GM12801 (cell line): ENCODE data around the gene ZBTB6.

Source experiments
- CTCF ChIP-seq: IDR thresholded peaks from one replicate; pipeline ENCODE4 v1.5.1; 2011; ENCODE audit warnings: control low read depth; ENCODE audit not compliant: insufficient read length; ENCODE audit errors: extremely low read depth

Gene ZBTB6

DNA sequence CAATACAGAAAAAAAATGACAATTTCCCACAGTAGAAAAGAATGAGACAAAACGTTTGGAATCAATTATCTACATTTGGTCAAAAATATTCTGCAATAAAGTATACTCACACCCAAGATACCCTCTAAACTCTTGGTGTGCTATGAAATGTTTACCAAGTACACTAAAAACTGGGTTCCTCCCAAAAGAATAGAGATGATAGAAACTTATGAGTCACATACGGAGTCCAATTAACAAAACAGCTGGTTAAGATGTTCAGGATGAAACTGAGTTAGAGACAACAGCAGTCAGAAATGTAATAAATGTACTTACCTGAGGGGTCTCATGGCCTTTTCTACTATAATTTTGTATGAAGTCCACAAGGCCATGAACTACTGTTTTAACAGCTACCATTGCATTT is 33.7 kb downstream of the ZBTB6 start:
- TF ChIP-seq CTCF: no peak

DNA sequence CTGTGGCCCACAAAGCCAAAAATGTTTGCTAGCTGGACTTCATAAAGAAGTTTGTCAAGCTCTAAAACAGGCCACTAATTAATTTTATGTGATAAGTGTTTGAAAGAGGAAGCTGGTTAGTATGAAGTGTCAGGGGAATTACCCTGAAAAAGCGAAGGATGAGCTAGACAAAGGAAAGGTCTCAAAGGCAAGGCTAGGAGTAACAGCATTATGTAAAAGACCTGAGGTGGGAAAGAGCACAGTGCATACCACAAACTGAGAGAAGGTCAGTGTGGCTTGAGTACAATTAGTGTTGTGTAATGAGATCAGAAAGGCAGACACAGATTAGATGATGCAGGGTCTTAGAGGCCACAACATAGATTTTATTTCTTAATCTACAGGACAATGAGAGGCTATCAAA is 37.6 kb downstream of the ZBTB6 start:
- TF ChIP-seq CTCF: no peak

GRCh38 chr9:122866079-122866478 is 47.0 kb downstream of the ZBTB6 start:
- TF ChIP-seq CTCF: no peak

GRCh38 chr9:122865300-122865699 is 47.8 kb downstream of the ZBTB6 start:
- no peak for TF ChIP-seq CTCF

DNA sequence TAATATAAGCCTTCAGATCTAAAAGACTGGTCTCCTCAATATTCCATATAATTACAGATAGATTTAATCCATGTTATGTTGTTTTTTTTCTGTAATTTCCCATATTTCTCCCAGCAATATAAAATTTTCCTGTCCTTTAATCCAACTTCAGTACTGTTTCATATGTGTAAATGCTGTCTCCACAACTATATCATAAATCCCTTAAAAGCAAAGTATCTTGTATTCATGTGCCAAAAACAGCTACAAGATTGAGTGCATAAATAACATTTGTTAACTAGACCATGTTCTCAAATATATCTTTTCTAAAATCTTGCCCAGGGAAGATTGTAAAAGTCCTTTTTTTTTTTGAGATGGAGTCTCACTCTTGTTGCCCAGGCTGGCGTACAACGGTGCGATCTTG is 49.7 kb downstream of the ZBTB6 start:
- TF ChIP-seq CTCF: no peak

GRCh38 chr9:122860319-122861142 is 52.6 kb downstream of the ZBTB6 start:
- no peak for TF ChIP-seq CTCF
